Measurements from ENCODE around the gene FARS2. TPM values are rescaled to one million over a fixed set of nuclear protein-coding genes. Genes with fewer than 3 reads are reported as not detected.
A peak's percentile ranks its signal among the peaks of the same experiment; 100 is the strongest.

FARS2 gene
- total and polyA plus RNA-seq, 4 donors = 9.2 to 31.4 (median 19.4) TPM

DNA sequence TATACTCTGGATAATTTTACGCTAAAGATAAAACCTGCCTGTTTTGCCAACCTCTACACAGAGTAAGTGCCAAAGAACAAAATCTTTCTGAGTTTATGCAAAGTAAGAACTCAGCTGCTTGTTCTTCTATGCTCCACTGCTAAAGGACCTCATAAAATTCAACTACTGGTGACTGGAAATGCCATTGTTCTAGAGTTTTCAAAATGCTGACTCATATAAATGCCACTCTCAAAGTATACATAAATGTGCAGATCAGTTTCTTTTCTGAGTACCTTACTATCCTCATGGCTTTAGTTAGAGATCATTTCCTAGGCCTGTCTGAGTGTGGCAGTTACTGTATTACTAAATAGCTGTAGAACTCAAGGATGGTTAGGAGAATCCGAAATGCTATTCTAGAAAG is 46.2 kb upstream of the FARS2 start:
- H3K4me3 ChIP-seq = no peak overlapping the region
- TF ChIP-seq, protein P1, sequence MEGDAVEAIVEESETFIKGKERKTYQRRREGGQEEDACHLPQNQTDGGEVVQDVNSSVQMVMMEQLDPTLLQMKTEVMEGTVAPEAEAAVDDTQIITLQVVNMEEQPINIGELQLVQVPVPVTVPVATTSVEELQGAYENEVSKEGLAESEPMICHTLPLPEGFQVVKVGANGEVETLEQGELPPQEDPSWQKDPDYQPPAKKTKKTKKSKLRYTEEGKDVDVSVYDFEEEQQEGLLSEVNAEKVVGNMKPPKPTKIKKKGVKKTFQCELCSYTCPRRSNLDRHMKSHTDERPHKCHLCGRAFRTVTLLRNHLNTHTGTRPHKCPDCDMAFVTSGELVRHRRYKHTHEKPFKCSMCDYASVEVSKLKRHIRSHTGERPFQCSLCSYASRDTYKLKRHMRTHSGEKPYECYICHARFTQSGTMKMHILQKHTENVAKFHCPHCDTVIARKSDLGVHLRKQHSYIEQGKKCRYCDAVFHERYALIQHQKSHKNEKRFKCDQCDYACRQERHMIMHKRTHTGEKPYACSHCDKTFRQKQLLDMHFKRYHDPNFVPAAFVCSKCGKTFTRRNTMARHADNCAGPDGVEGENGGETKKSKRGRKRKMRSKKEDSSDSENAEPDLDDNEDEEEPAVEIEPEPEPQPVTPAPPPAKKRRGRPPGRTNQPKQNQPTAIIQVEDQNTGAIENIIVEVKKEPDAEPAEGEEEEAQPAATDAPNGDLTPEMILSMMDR (IDR thresholded peaks at IDR 0.05; ENCODE audit: control extremely low read depth, extremely low read depth) = no peak
- peaks cover 0 to 6% (median 2%) of the 10 kb centered on the region in 4 donors for H3K36me3 ChIP-seq (ENCODE audit: control insufficient read depth in 4 of 4, insufficient read depth in 4 of 4, low read length in 4 of 4)
- no peak overlapping the region for H3K9ac ChIP-seq (ENCODE audit: insufficient read depth in 1 of 2, low read length in 2 of 2)
- H3K4me1 ChIP-seq (ENCODE audit: control insufficient read depth in 5 of 5, insufficient read depth in 5 of 5, low read length in 5 of 5) = peaks cover 0 to 29% (median 3%) of the 10 kb centered on the region in 5 donors
- WGBS, 2 donors = 93 to 94% methylated on average over 2 of the region's 2 CpGs
- H3K27me3 ChIP-seq (ENCODE audit: control insufficient read depth in 3 of 3, insufficient read depth in 3 of 3, low read length in 2 of 3) = no peaks in the 10 kb centered on the region
- no peaks in the 10 kb centered on the region for H3K9me3 ChIP-seq (ENCODE audit: control insufficient read depth in 4 of 4, insufficient read depth in 3 of 4, low read length in 3 of 4)
- ATAC-seq (ENCODE audit: insufficient read depth, low FRiP score) (no peak), DNase-seq (no peak)
- no peak overlapping the region for H3K27ac ChIP-seq (ENCODE audit: low read depth in 1 of 2, low read length in 1 of 2)

DNA sequence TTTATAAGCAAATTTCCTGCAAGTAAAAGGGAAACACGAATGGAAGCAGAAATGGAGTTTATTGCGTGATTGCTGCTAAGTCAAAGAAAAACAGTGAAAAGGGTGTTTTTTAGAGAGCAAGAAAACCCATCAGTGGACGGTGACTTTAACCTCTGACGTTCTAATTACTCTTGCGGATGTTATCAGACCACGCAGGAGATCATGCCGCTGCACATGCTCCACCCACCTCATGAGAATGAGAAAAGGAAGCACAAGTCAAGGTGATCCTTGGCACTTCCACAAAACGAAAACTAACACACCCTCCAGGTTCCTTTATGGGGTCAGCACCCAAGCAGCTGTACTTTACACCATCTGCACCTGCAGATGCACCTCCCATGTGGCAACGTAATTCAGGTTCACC is 45.5 kb upstream of the FARS2 start:
- ATAC-seq (ENCODE audit: insufficient read depth, low FRiP score) (no peak), DNase-seq (no peak)
- TF ChIP-seq, protein P1 (IDR thresholded peaks at IDR 0.05; ENCODE audit: control extremely low read depth, extremely low read depth) = no peak
- H3K4me3 ChIP-seq = no peak overlapping the region
- H3K4me1 ChIP-seq (ENCODE audit: control insufficient read depth in 5 of 5, insufficient read depth in 5 of 5, low read length in 5 of 5) = peaks cover 0 to 29% (median 3%) of the 10 kb centered on the region in 5 donors
- H3K36me3 ChIP-seq (ENCODE audit: control insufficient read depth in 4 of 4, insufficient read depth in 4 of 4, low read length in 4 of 4) = peaks cover 0 to 6% (median 2%) of the 10 kb centered on the region in 4 donors
- 59 to 79% methylated on average over 9 of the region's 9 CpGs for WGBS, 2 donors
- H3K27me3 ChIP-seq (ENCODE audit: control insufficient read depth in 3 of 3, insufficient read depth in 3 of 3, low read length in 2 of 3) = no peaks in the 10 kb centered on the region
- no peak overlapping the region for H3K9ac ChIP-seq (ENCODE audit: insufficient read depth in 1 of 2, low read length in 2 of 2)
- no peaks in the 10 kb centered on the region for H3K9me3 ChIP-seq (ENCODE audit: control insufficient read depth in 4 of 4, insufficient read depth in 3 of 4, low read length in 3 of 4)
- no peak overlapping the region for H3K27ac ChIP-seq (ENCODE audit: low read depth in 1 of 2, low read length in 1 of 2)

DNA sequence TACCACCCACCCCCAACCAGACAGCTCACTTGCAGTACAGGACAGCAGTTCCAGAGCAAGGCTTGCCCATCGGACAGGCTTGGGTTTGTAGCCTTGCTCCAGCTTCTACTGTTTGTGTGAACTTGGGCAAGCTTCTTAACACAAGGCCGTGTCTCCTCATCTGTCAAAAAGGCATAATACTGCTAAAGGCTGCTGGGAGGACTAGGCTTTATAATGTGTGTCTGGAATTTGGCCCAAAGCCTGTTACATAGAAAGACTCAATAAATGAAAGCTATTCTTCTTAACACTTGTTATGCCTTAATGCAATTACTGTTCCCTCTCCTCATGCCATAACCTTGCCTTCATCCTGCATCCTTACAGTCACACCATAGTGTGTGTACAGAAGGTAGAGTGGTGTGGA is 44.0 kb upstream of the FARS2 start:
- TF ChIP-seq, protein P1 (IDR thresholded peaks at IDR 0.05; ENCODE audit: control extremely low read depth, extremely low read depth) = no peak
- DNase-seq = peak; percentile 26 to 70 (median 54)
- peaks cover 0 to 18% (median 3%) of the 10 kb centered on the region in 5 donors for H3K4me1 ChIP-seq (ENCODE audit: control insufficient read depth in 5 of 5, insufficient read depth in 5 of 5, low read length in 5 of 5)
- H3K4me3 ChIP-seq = no peak overlapping the region
- ATAC-seq (ENCODE audit: insufficient read depth, low FRiP score) = no peak
- WGBS, 2 donors = 82 to 84% methylated on average over 2 of the region's 2 CpGs
- no peaks in the 10 kb centered on the region for H3K9me3 ChIP-seq (ENCODE audit: control insufficient read depth in 4 of 4, insufficient read depth in 3 of 4, low read length in 3 of 4)
- H3K36me3 ChIP-seq (ENCODE audit: control insufficient read depth in 4 of 4, insufficient read depth in 4 of 4, low read length in 4 of 4) = peaks cover 0 to 6% (median 2%) of the 10 kb centered on the region in 4 donors
- H3K27ac ChIP-seq (ENCODE audit: low read depth in 1 of 2, low read length in 1 of 2) = no peak overlapping the region
- H3K27me3 ChIP-seq (ENCODE audit: control insufficient read depth in 3 of 3, insufficient read depth in 3 of 3, low read length in 2 of 3) = no peaks in the 10 kb centered on the region
- H3K9ac ChIP-seq (ENCODE audit: insufficient read depth in 1 of 2, low read length in 2 of 2) = no peak overlapping the region
